ENCODE data around the gene NKX2-1.

The NKX2-1 gene

DNA sequence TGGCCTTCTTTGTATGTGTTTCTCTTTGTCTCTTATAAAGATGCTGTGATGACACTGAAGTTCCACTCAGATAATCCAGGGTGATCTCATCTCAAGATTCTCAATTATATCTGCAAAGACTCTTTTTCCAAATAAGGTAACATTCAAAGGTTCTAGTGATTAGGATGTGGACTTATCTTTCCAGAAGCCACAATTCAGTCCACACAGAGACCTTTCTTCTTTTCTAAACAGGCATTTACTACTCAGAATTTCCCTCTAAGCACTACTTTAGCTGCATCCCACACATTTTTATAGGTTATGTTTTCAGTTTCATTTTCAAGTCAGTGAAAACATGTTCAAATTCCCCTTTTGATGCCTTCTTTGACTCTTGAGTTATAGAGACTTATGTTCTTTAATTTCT, 9.0 kb upstream of the NKX2-1 start:
- H3K4me3 ChIP-seq (ENCODE audit: low read length) = no peak overlapping the region
- no peaks in the 10 kb centered on the region for H4K20me1 ChIP-seq (ENCODE audit: control insufficient read depth, insufficient read depth, low read depth, low read length)
- H3K9me2 ChIP-seq (replicated peaks; ENCODE audit: control insufficient read depth, low read length) = no peaks in the 10 kb centered on the region
- no peak overlapping the region for H3K4me2 ChIP-seq (ENCODE audit: low read length)
- no peaks in the 10 kb centered on the region for H3K4me1 ChIP-seq (ENCODE audit: control insufficient read depth, low read length)
- H3F3A ChIP-seq (ENCODE audit: control insufficient read depth, insufficient read depth) = no peaks in the 10 kb centered on the region
- TF ChIP-seq, protein P1, sequence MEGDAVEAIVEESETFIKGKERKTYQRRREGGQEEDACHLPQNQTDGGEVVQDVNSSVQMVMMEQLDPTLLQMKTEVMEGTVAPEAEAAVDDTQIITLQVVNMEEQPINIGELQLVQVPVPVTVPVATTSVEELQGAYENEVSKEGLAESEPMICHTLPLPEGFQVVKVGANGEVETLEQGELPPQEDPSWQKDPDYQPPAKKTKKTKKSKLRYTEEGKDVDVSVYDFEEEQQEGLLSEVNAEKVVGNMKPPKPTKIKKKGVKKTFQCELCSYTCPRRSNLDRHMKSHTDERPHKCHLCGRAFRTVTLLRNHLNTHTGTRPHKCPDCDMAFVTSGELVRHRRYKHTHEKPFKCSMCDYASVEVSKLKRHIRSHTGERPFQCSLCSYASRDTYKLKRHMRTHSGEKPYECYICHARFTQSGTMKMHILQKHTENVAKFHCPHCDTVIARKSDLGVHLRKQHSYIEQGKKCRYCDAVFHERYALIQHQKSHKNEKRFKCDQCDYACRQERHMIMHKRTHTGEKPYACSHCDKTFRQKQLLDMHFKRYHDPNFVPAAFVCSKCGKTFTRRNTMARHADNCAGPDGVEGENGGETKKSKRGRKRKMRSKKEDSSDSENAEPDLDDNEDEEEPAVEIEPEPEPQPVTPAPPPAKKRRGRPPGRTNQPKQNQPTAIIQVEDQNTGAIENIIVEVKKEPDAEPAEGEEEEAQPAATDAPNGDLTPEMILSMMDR (IDR thresholded peaks at IDR 0.05; ENCODE audit: low read depth, low read length, poor library complexity, severe bottlenecking) = no peak
- TF ChIP-seq EZH2phosphoT487 (IDR thresholded peaks at IDR 0.05; ENCODE audit: borderline replicate concordance, low read length) = no peak
- H3K27ac ChIP-seq (ENCODE audit: low read depth, low read length) = no peak overlapping the region
- H3K36me3 ChIP-seq (ENCODE audit: control insufficient read depth, low read length) = no peaks in the 10 kb centered on the region
- no peaks in the 10 kb centered on the region for H3K79me2 ChIP-seq (ENCODE audit: control insufficient read depth, low read length)
- H3K27me3 ChIP-seq (ENCODE audit: control insufficient read depth, low read length) = no peaks in the 10 kb centered on the region
- no peaks in the 10 kb centered on the region; the same call in 1 of the 2 replicates for H3K9me3 ChIP-seq (ENCODE audit: control insufficient read depth, insufficient read depth, low read length)

DNA sequence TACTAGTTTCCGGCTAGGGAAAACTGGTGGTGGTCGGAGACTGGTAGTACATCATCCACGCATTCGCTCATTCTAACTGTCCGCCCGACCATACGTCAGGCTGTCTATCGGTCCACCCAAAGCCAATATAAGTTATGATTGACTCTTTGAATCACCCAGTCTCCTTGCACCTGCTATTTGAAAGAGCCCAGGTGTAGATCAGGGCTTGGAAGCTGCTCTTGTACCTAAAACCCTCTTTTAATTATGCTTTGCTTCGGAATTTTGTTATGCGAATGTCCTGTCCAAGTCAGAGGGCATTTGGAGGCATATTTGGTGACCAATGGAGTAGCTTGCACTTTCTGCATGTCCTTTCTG, 5.7 kb upstream of the NKX2-1 start:
- Histone ChIP-seq H3K36me3 (ENCODE audit: control insufficient read depth, low read length) (no peaks in the 10 kb centered on the region), H3K27ac (ENCODE audit: low read depth, low read length) (no peak overlapping the region), H4K20me1 (ENCODE audit: control insufficient read depth, insufficient read depth, low read depth, low read length) (no peaks in the 10 kb centered on the region), H3K9me3 (ENCODE audit: control insufficient read depth, insufficient read depth, low read length) (no peaks in the 10 kb centered on the region; the same call in 1 of the 2 replicates), H3K9me2 (replicated peaks; ENCODE audit: control insufficient read depth, low read length) (no peaks in the 10 kb centered on the region), H3K27me3 (ENCODE audit: control insufficient read depth, low read length) (no peaks in the 10 kb centered on the region), H3K79me2 (ENCODE audit: control insufficient read depth, low read length) (no peaks in the 10 kb centered on the region), H3K4me2 (ENCODE audit: low read length) (no peak overlapping the region), H3K4me1 (ENCODE audit: control insufficient read depth, low read length) (no peaks in the 10 kb centered on the region), H3K4me3 (ENCODE audit: low read length) (no peak overlapping the region), H3F3A (ENCODE audit: control insufficient read depth, insufficient read depth) (no peaks in the 10 kb centered on the region)
- TF ChIP-seq EZH2phosphoT487 (IDR thresholded peaks at IDR 0.05; ENCODE audit: borderline replicate concordance, low read length) = no peak
- TF ChIP-seq, protein P1 (IDR thresholded peaks at IDR 0.05; ENCODE audit: low read depth, low read length, poor library complexity, severe bottlenecking) = no peak

DNA sequence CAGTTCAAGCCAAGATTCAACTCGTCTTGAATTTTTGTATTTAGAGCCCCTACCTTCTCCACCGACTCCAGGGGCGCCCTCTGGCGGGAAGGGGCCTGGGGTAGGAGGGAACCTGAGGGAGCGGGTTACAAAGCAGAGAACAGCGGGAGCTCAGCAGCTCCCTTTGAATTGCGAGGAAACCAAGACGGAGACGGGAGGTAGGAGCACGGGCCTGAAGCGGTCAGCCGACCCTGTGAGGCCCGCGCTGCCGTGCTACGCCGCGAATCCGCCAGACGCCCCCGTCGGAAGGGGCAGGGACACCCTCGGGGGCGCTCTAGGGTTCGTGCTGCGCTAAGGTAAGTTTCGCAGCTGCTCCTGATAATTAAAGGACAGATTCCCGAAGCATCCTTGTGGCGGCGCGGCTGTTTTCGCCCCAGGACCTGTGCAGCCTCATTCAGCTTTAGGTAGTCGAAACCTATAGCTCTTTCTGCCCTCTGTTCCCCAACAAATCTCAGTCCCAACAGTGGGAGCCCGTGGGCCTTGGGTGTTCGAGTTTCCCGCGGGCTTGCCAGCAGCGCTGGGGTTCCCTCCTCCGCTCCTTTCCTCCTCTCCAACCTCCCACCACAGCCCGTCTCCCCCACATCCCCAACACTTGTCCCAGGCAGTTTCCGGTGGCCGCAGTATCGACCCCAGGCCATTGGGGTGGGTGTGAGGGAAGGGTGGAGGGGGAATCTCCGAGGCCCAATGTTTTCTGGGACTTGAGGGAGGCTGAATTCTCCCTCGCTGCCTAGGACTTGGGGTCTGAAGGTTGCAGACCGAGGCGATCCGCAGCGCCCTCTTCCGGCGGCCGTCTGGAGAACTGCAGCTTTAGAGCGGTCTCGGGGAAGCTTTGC, 5.1 kb upstream of the NKX2-1 start:
- H3K27me3 ChIP-seq (ENCODE audit: control insufficient read depth, low read length) = no peaks in the 10 kb centered on the region
- H3K4me3 ChIP-seq (ENCODE audit: low read length) = no peak overlapping the region

More for the DNA sequence above, 5.1 kb upstream of the NKX2-1 start:
- H3K36me3 ChIP-seq (ENCODE audit: control insufficient read depth, low read length) = no peaks in the 10 kb centered on the region
- no peaks in the 10 kb centered on the region for H4K20me1 ChIP-seq (ENCODE audit: control insufficient read depth, insufficient read depth, low read depth, low read length)
- TF ChIP-seq, protein P1 (IDR thresholded peaks at IDR 0.05; ENCODE audit: low read depth, low read length, poor library complexity, severe bottlenecking) = no peak
- TF ChIP-seq EZH2phosphoT487 (IDR thresholded peaks at IDR 0.05; ENCODE audit: borderline replicate concordance, low read length) = no peak
- no peak overlapping the region for H3K27ac ChIP-seq (ENCODE audit: low read depth, low read length)
- H3K4me2 ChIP-seq (ENCODE audit: low read length) = no peak overlapping the region
- H3K9me3 ChIP-seq (ENCODE audit: control insufficient read depth, insufficient read depth, low read length) = no peaks in the 10 kb centered on the region; the same call in 1 of the 2 replicates
- no peaks in the 10 kb centered on the region for H3F3A ChIP-seq (ENCODE audit: control insufficient read depth, insufficient read depth)
- no peaks in the 10 kb centered on the region for H3K79me2 ChIP-seq (ENCODE audit: control insufficient read depth, low read length)
- no peaks in the 10 kb centered on the region for H3K9me2 ChIP-seq (replicated peaks; ENCODE audit: control insufficient read depth, low read length)
- H3K4me1 ChIP-seq (ENCODE audit: control insufficient read depth, low read length) = no peaks in the 10 kb centered on the region
